Gastroesophageal sphincter (tissue), 3 donors: ENCODE measurements around the gene FAM240A.

ENCODE experiments used
- CTCF ChIP-seq, 4 experiments: fragments of 200-600 bp in 2 of 4; fragments of 450-650 bp in 2 of 4; sonication (generic) in 1 of 4; IDR thresholded peaks; one replicate each; pipeline ENCODE4 v1.5.1; 2017 to 2019; ENCODE audit warnings: antibody characterized with exemption in 4 of 4, mild to moderate bottlenecking in 2 of 4, moderate library complexity in 2 of 4
- POLR2A ChIP-seq, 2 donors: fragments of 450-650 bp; IDR thresholded peaks; one replicate each; pipeline ENCODE4 v1.6.1; 2017; ENCODE audit warnings: antibody characterized with exemption in 2 of 2, mild to moderate bottlenecking in 2 of 2, moderate library complexity in 1 of 2
- POLR2AphosphoS5 ChIP-seq: sonication (generic); formaldehyde crosslinking; IDR thresholded peaks from one replicate; pipeline ENCODE4 v1.6.1; 2017; ENCODE audit warnings: antibody characterized with exemption

DNA sequence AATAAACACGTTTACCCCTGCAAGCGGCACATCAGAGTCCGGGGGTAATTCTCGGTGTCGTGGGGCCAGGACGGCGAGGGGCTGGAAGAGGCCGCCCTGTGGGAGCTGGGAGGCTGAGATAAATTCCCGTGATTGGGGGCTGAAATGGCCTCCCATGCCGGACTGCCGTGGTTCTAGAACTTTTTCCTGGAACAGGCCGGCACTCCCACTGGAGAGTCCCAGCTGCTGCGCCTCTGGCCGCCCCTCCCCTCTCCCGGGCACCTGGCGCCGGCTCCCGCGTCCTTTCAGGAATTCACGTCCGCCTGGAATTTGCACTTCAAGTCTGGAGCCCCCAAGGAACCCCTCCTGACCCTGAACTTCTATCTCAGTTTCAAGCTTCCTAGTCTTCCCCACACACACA, 35.4 kb upstream of the FAM240A start:
- TF ChIP-seq CTCF (IDR thresholded peaks at IDR 0.05) (no peak), POLR2A (IDR thresholded peaks at IDR 0.05) (no peak), POLR2AphosphoS5 (no peak)
